Cortex of kidney (tissue), 1 donor: Measurements from ENCODE around the gene EFCAB12.
"Not testable (repeated sequence)": the region's sequence is repeated elsewhere in the genome, so short reads cannot be mapped to it uniquely, and the experiment has no call there.

Source experiments
- DNase-seq: peaks from one replicate; lab custom pipeline; 2025; lab: John Stamatoyannopoulos, UW

EFCAB12 gene

GRCh38 chr3:129393760-129394564 lies 34.5 kb downstream of the EFCAB12 start:
- not testable (repeated sequence) for DNase-seq

- no peak for DNase-seq
Measured at GRCh38 chr3:129393271-129393670, 35.2 kb downstream of the EFCAB12 start.

GRCh38 chr3:129392106-129392887 lies 36.1 kb downstream of the EFCAB12 start:
- DNase-seq = not testable (repeated sequence)

- not testable (repeated sequence) for DNase-seq
Measured at GRCh38 chr3:129391583-129391982, 36.9 kb downstream of the EFCAB12 start.

- DNase-seq = no peak
Measured at GRCh38 chr3:129389572-129389937, 38.9 kb downstream of the EFCAB12 start.

GRCh38 chr3:129388791-129389571 lies 39.5 kb downstream of the EFCAB12 start:
- DNase-seq = not testable (repeated sequence)

- no peak for DNase-seq
Measured at GRCh38 chr3:129387487-129387886, 40.9 kb downstream of the EFCAB12 start.

GRCh38 chr3:129386984-129387383 lies 41.5 kb downstream of the EFCAB12 start:
- no peak for DNase-seq

- not testable (repeated sequence) for DNase-seq
Measured at GRCh38 chr3:129385507-129385906, 42.9 kb downstream of the EFCAB12 start.

- no peak for DNase-seq
Measured at GRCh38 chr3:129384594-129385323, 43.7 kb downstream of the EFCAB12 start.

- not testable (repeated sequence) for DNase-seq
Measured at GRCh38 chr3:129384103-129384502, 44.3 kb downstream of the EFCAB12 start.

GRCh38 chr3:129383292-129383860 lies 45.1 kb downstream of the EFCAB12 start:
- no peak for DNase-seq

GRCh38 chr3:129382366-129382765 lies 46.1 kb downstream of the EFCAB12 start:
- DNase-seq = no peak

GRCh38 chr3:129379582-129380358 lies 48.7 kb downstream of the EFCAB12 start:
- DNase-seq = no peak

- no peak for DNase-seq
Measured at GRCh38 chr3:129378949-129379348, 49.5 kb downstream of the EFCAB12 start.

GRCh38 chr3:129377615-129378014 lies 50.8 kb downstream of the EFCAB12 start:
- DNase-seq = no peak

- no peak for DNase-seq
Measured at GRCh38 chr3:129375099-129375498, 53.3 kb downstream of the EFCAB12 start.

GRCh38 chr3:129371041-129371826 lies 57.2 kb downstream of the EFCAB12 start:
- no peak for DNase-seq

- no peak for DNase-seq
Measured at GRCh38 chr3:129370248-129370964, 58.0 kb downstream of the EFCAB12 start.
